ENCODE results near the gene DUSP22.
"Not testable (repeated sequence)": the region's sequence is repeated elsewhere in the genome, so short reads cannot be mapped to it uniquely, and the experiment has no call there.

The DUSP22 gene

GRCh38 chr6:365835-366234 lies 73.5 kb downstream of the DUSP22 start:
- no peak for DNase-seq (ENCODE audit: low spot score)

- no peak for DNase-seq (ENCODE audit: low spot score)
These were observed 74.4 kb downstream of the DUSP22 start for GRCh38 chr6:366389-367297.

GRCh38 chr6:367298-367794 lies 75.1 kb downstream of the DUSP22 start:
- DNase-seq (ENCODE audit: low spot score): no peak

GRCh38 chr6:367891-368630 lies 75.8 kb downstream of the DUSP22 start:
- no peak for DNase-seq (ENCODE audit: low spot score)

GRCh38 chr6:369559-370431 lies 77.5 kb downstream of the DUSP22 start:
- no peak for DNase-seq (ENCODE audit: low spot score)

GRCh38 chr6:370555-370954 lies 78.3 kb downstream of the DUSP22 start:
- no peak for DNase-seq (ENCODE audit: low spot score)

GRCh38 chr6:371851-372250 lies 79.6 kb downstream of the DUSP22 start:
- not testable (repeated sequence) for DNase-seq (ENCODE audit: low spot score)

- peak; percentile 44 for DNase-seq (ENCODE audit: low spot score)
These were observed 80.1 kb downstream of the DUSP22 start for GRCh38 chr6:372336-372911.

GRCh38 chr6:373031-373430 lies 80.7 kb downstream of the DUSP22 start:
- DNase-seq (ENCODE audit: low spot score): no peak

GRCh38 chr6:373773-374724 lies 81.8 kb downstream of the DUSP22 start:
- no peak for DNase-seq (ENCODE audit: low spot score)

- DNase-seq (ENCODE audit: low spot score): no peak
These were observed 82.7 kb downstream of the DUSP22 start for GRCh38 chr6:374956-375355.

- no peak for DNase-seq (ENCODE audit: low spot score)
These were observed 84.7 kb downstream of the DUSP22 start for GRCh38 chr6:376827-377640.

GRCh38 chr6:377641-378020 lies 85.3 kb downstream of the DUSP22 start:
- DNase-seq (ENCODE audit: low spot score): not testable (repeated sequence)

- DNase-seq (ENCODE audit: low spot score): no peak
These were observed 86.0 kb downstream of the DUSP22 start for GRCh38 chr6:378090-378957.

- DNase-seq (ENCODE audit: low spot score): no peak
These were observed 86.7 kb downstream of the DUSP22 start for GRCh38 chr6:378958-379409.

- no peak for DNase-seq (ENCODE audit: low spot score)
These were observed 87.3 kb downstream of the DUSP22 start for GRCh38 chr6:379410-380181.

Measured in Ammon's horn (tissue), 1 donor.